A549 (cell line): ENCODE data around the gene CCNL1. TPM values are rescaled to one million over a fixed set of nuclear protein-coding genes. Genes with fewer than 3 reads are reported as not detected.
A peak's percentile ranks its signal among the peaks of the same experiment; 100 is the strongest.

Source experiments
- ATAC-seq, 2 experiments: fragments of 200-7000 bp in 1 of 2; fragments of >200 bp in 1 of 2; cut with Nextera tagmentation in 1 of 2; cut with Tn5 transposase in 1 of 2; 3 replicates each; pipeline versions ENCODE4 v1.8.0 to v1.9.1; 2018 to 2020; ENCODE audit warnings: mild to moderate bottlenecking in 1 of 2, moderate library complexity in 1 of 2
- CTCF ChIA-PET: fragments of 300-600 bp; sonication (Branson Sonifier 250); formaldehyde crosslinking; extraction: SDS; loops from one replicate; lab custom pipeline; 2021; ENCODE audit warnings: antibody characterized with exemption, inconsistent platforms; lab: Yijun Ruan, JAX
- POLR2A ChIA-PET: fragments of 350-600 bp; formaldehyde crosslinking; extraction: SDS; loops from one replicate; lab custom pipeline; 2021; ENCODE audit warnings: antibody characterized with exemption, inconsistent platforms; lab: Yijun Ruan, JAX
- DNase-seq, 2 experiments: peaks; one replicate each; pipeline versions ENCODE4 v3.0.0 to v3.0.0-alpha.2; 2011 to 2016; ENCODE audit warnings: low read depth in 1 of 2, low spot score in 1 of 2
- FAIRE-seq: peaks from 2 replicates; lab custom pipeline; 2011; peaks lifted over from hg19 to GRCh38; lab: Jason Lieb, UNC
- H3K27ac ChIP-seq, 2 experiments: fragments of >200 bp; sonication (Bioruptor Twin); formaldehyde crosslinking; 3 replicates each; pipeline ENCODE4 v1.5.1; 2016 to 2017
- H3K4me1 ChIP-seq: fragments of >200 bp; sonication (Bioruptor Twin); formaldehyde crosslinking; 3 replicates; pipeline ENCODE4 v1.6.1; 2016
- H3K4me2 ChIP-seq: fragments of >200 bp; sonication (Bioruptor Twin); formaldehyde crosslinking; 3 replicates; pipeline ENCODE4 v1.6.1; 2016
- H3K4me3 ChIP-seq: fragments of >200 bp; sonication (Bioruptor Twin); formaldehyde crosslinking; 3 replicates; pipeline ENCODE4 v1.5.1; 2016
- H3K9me3 ChIP-seq: fragments of >200 bp; sonication (Bioruptor Twin); formaldehyde crosslinking; 3 replicates; pipeline ENCODE4 v1.6.1; 2016
- BHLHE40 ChIP-seq: IDR thresholded peaks from 2 replicates; pipeline ENCODE4 v1.6.1; 2012; ENCODE audit warnings: low read depth, low read length, inconsistent platforms
- CEBPB ChIP-seq, 2 experiments: fragments of >200 bp in 1 of 2; sonication (Bioruptor Twin) in 1 of 2; formaldehyde crosslinking in 1 of 2; IDR thresholded peaks; 2 replicates each; pipeline ENCODE4 v1.6.1; 2012 to 2016
- CHD2 ChIP-seq: fragments of 150-350 bp; IDR thresholded peaks from 2 replicates; pipeline ENCODE4 v1.6.1; 2014; ENCODE audit warnings: low read length; ENCODE audit not compliant: partially characterized antibody
- ELK1 ChIP-seq: fragments of 150-350 bp; IDR thresholded peaks from 2 replicates; pipeline ENCODE4 v1.6.1; 2014; ENCODE audit warnings: low read depth, mild to moderate bottlenecking, low read length
- HMGXB4 ChIP-seq: fragments of 250-450 bp; sonication (Bioruptor Pico); IDR thresholded peaks from 2 replicates; pipeline ENCODE4 v1.5.0; 2021; ENCODE audit warnings: mild to moderate bottlenecking, moderate library complexity, borderline replicate concordance
- MYC ChIP-seq: IDR thresholded peaks from 2 replicates; pipeline ENCODE4 v1.6.1; 2012; ENCODE audit warnings: mild to moderate bottlenecking, inconsistent platforms, low read length, improper control_type of control experiment, borderline replicate concordance
- POLR2A ChIP-seq: IDR thresholded peaks from 2 replicates; pipeline ENCODE4 v1.6.1; 2012; ENCODE audit warnings: mild to moderate bottlenecking, low read length
- RAD21 ChIP-seq, 2 experiments: fragments of >200 bp in 1 of 2; sonication (Bioruptor Twin) in 1 of 2; formaldehyde crosslinking in 1 of 2; IDR thresholded peaks in 1 of 2; conservative IDR thresholded peaks in 1 of 2; 2 replicates in 1 of 2; 3 replicates in 1 of 2; pipeline ENCODE4 v1.6.1; 2012 to 2018; ENCODE audit warnings: inconsistent platforms in 1 of 2
- RARB ChIP-seq: fragments of 250-450 bp; sonication (Bioruptor Pico); IDR thresholded peaks from 2 replicates; pipeline ENCODE4 v1.8.0; 2021; ENCODE audit warnings: mild to moderate bottlenecking, moderate library complexity
- SMC3 ChIP-seq: fragments of >200 bp; sonication (Bioruptor Twin); formaldehyde crosslinking; IDR thresholded peaks from 3 replicates; pipeline ENCODE4 v1.6.1; 2018; ENCODE audit warnings: inconsistent platforms
- ZFP36 ChIP-seq: fragments of 450-650 bp; IDR thresholded peaks from 2 replicates; pipeline ENCODE4 v1.6.1; 2014; ENCODE audit warnings: borderline replicate concordance; ENCODE audit not compliant: partially characterized antibody
- ZSCAN20 ChIP-seq: fragments of 250-450 bp; sonication (Bioruptor Pico); IDR thresholded peaks from 2 replicates; pipeline ENCODE4 v1.8.0; 2022; ENCODE audit warnings: mild to moderate bottlenecking, moderate library complexity
- WGBS: methylation state at CpG from one replicate; pipeline ENCODE4 v1.1.6; 2017; ENCODE audit errors: missing lambda C conversion rate; 5-methylcytosine and 5-hydroxymethylcytosine counted together
- polyA plus RNA-seq, 4 experiments: library from polyadenylated mRNA; depleted of rRNA in 3 of 4; stranded (reverse); fragments of >200 nt; fragmentation: RNase III in 1 of 4; extraction: RNeasy Plus Mini Kit Qiagen cat#74134 plus additional on column Dnase treatment in 1 of 4; gene quantifications; 2 replicates in 3 of 4; 3 replicates in 1 of 4; pipeline ENCODE4 v1.2.3, GENCODE V29; 2011 to 2017
- TF ChIP-seq, protein P1 (sequence below): fragments of >200 bp; sonication (Bioruptor Twin); formaldehyde crosslinking; IDR thresholded peaks from 3 replicates; pipeline ENCODE4 v1.5.1; 2016

The CCNL1 gene
- polyA plus RNA-seq, 2 of the 4 experiments (the other 2 are of a cell fraction), result 45.1 to 170 TPM

DNA sequence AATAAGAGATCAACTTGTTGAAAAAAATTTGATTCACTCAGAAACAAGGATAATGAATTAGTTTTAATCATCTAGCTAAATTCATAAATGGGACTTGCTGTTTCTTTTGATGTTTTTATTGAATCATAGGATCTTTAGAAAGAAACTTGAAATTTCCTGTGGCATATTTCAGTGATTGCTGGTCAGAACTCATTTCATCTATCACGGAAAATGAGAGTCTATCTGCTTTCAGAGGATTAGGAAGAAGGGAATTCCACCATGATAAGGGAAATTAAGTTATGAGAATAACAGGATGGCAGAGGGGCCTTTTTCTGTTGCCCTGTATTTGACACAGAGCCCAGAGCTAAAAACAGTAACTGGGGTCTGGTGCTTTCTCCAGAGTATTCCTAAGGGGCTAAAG, 44.9 kb upstream of the CCNL1 start:
- DNase-seq, result no peak
- FAIRE-seq, result no peak
- ChIA-PET POLR2A (interaction anchor here (1.0 kb wide), 1 partner anchor 30 kb away, joined by 4 read pairs; no protein-coding TSS in a partner anchor), CTCF (interaction anchor here (0.7 to 13.4 kb wide), 21 partner anchors 9 to 338 kb away, joined by 3 to 188 read pairs (median 4); partner anchors contain the start of genes PTX3 and VEPH1)
- Histone ChIP-seq H3K4me2 (no peak overlapping the region), H3K4me1 (no peaks in the 10 kb centered on the region), H3K27ac (no peak overlapping the region), H3K9me3 (no peaks in the 10 kb centered on the region), H3K4me3 (no peak overlapping the region)
- TF ChIP-seq ZFP36 (no peak), CEBPB (IDR thresholded peaks at IDR 0.05) (no peak), BHLHE40 (no peak)
- no peak for ATAC-seq
- 83% methylated on average over 1 of the region's 1 CpG for WGBS

DNA sequence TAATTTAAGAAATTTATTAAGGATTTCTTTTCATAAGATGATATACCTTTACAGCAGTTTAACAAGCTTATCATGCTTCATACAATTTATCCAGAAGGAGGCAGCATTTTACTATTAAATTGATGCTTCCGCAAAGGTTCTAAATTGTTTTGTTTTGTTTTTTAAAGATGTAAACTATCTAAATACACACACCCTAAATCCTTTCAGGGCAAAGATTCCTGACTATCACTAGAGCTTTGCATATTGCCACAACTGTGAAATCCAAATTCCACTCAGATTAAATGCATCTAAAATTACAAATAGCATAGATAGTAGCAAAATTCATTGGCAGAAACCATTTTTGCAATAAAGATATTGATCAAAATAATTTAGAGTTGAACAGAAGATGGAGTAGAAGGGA, 44.5 kb upstream of the CCNL1 start:
- ChIA-PET POLR2A (interaction anchor here (1.0 kb wide), 1 partner anchor 30 kb away, joined by 4 read pairs; no protein-coding TSS in a partner anchor), CTCF (interaction anchor here (0.6 to 13.4 kb wide), 25 partner anchors 9 to 1399 kb away, joined by 3 to 188 read pairs (median 4); partner anchors contain the start of genes C3orf33, PTX3 and VEPH1)
- Histone ChIP-seq H3K27ac (no peak overlapping the region), H3K4me2 (no peak overlapping the region), H3K4me3 (no peak overlapping the region), H3K9me3 (no peaks in the 10 kb centered on the region)
- 2% methylated on average over 1 of the region's 1 CpG for WGBS
- DNase-seq (peak in 1 of 2 experiments; percentile 29), ATAC-seq (peak in 1 of 2 experiments; percentile 56; a peak in 1 of 6 replicates)
- TF ChIP-seq SMC3 (peak; percentile 94), RAD21 (conservative IDR thresholded peaks at IDR 0.05 in 1 of 2, IDR thresholded peaks at IDR 0.05 in 1 of 2) (peak; percentile 88 to 92), CHD2 (no peak), POLR2A (no peak), RARB (CRISPR knock-in tag) (no peak)
- TF ChIP-seq, protein P1, sequence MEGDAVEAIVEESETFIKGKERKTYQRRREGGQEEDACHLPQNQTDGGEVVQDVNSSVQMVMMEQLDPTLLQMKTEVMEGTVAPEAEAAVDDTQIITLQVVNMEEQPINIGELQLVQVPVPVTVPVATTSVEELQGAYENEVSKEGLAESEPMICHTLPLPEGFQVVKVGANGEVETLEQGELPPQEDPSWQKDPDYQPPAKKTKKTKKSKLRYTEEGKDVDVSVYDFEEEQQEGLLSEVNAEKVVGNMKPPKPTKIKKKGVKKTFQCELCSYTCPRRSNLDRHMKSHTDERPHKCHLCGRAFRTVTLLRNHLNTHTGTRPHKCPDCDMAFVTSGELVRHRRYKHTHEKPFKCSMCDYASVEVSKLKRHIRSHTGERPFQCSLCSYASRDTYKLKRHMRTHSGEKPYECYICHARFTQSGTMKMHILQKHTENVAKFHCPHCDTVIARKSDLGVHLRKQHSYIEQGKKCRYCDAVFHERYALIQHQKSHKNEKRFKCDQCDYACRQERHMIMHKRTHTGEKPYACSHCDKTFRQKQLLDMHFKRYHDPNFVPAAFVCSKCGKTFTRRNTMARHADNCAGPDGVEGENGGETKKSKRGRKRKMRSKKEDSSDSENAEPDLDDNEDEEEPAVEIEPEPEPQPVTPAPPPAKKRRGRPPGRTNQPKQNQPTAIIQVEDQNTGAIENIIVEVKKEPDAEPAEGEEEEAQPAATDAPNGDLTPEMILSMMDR, result peak; percentile 87
- TF ChIP-seq, all 56 proteins: peak for 3
- H3K4me1 ChIP-seq, result no peaks in the 10 kb centered on the region
- no peak for FAIRE-seq

DNA sequence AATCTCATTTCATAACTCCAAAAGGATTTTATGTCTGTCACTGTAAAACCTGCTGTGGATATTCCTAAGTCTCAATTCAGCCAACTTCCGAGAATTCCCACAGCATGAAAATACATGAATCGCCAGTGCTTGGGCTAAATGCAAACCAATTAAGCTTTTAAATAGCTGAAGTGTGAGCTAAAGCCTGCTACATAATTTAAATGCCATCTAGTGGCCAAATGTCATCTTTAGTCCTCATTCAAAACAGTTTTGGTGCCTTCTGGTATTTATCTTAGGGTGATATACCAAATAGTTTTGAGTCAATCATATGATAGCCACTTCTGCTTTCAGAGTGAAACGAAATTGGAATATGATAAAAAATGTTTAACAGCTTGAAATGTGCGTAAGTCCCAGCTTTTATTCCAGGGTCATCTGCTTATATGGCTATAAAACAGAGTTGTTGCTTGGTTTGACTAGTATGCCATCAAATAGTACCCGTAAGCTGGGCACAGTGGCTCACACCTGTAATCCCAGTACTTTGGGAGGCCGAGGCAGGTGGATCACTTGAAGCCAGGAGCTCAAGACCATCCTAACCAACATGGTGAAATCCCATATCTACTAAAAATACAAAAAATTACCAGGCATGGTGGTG, 41.8 kb upstream of the CCNL1 start:
- 18% methylated on average over 6 of the region's 6 CpGs for WGBS
- H3K9me3 ChIP-seq, result no peaks in the 10 kb centered on the region
- ATAC-seq (peak; percentile 66 to 80; a peak in 4 of 6 replicates), DNase-seq (peak; percentile 33 to 57), FAIRE-seq (no peak)
- no peak overlapping the region for H3K4me2 ChIP-seq
- TF ChIP-seq ELK1 (no peak), SMC3 (peak; percentile 64), MYC (no peak), HMGXB4 (CRISPR knock-in tag) (no peak), ZSCAN20 (no peak), RAD21 (conservative IDR thresholded peaks at IDR 0.05 in 1 of 2, IDR thresholded peaks at IDR 0.05 in 1 of 2) (peak; percentile 56 to 61)
- TF ChIP-seq, protein P1, result peak; percentile 62
- CTCF ChIA-PET, result interaction anchor here (0.7 to 13.4 kb wide), 28 partner anchors 9 to 1270 kb away, joined by 3 to 188 read pairs (median 4); partner anchors contain the start of gene VEPH1
- H3K4me1 ChIP-seq, result no peaks in the 10 kb centered on the region
- H3K27ac ChIP-seq, result no peak overlapping the region
- POLR2A ChIA-PET, result interaction anchor here (1.1 to 1.3 kb wide), 2 partner anchors 28 to 41 kb away, joined by 3 to 10 read pairs; partner anchors contain the start of gene CCNL1
- H3K4me3 ChIP-seq, result no peak overlapping the region
